Upper lobe of right lung (tissue), 1 donor: Measurements from ENCODE around the gene EIPR1. TPM values are rescaled to one million over a fixed set of nuclear protein-coding genes. Genes with fewer than 3 reads are reported as not detected.

Source experiments
- ATAC-seq: fragments of 200-7000 bp; cut with Tn5 transposase; one replicate; pipeline ENCODE4 v1.9.1; 2020; ENCODE audit warnings: mild to moderate bottlenecking, moderate library complexity
- DNase-seq: peaks from one replicate; pipeline ENCODE4 v3.0.0-alpha.2; 2020
- H3K27ac ChIP-seq: fragments of 200-600 bp; one replicate; pipeline ENCODE4 v1.8.0; 2022
- H3K27me3 ChIP-seq: fragments of 200-600 bp; one replicate; pipeline ENCODE4 v1.8.0; 2022; ENCODE audit warnings: mild to moderate bottlenecking
- H3K36me3 ChIP-seq: fragments of 200-600 bp; one replicate; pipeline ENCODE4 v1.8.0; 2022
- H3K4me1 ChIP-seq: fragments of 200-600 bp; one replicate; pipeline ENCODE4 v1.8.0; 2022
- H3K4me3 ChIP-seq: fragments of 200-600 bp; one replicate; pipeline ENCODE4 v1.8.0; 2022; ENCODE audit warnings: mild to moderate bottlenecking
- H3K9me3 ChIP-seq: fragments of 200-600 bp; one replicate; pipeline ENCODE4 v1.8.0; 2022
- CTCF ChIP-seq: fragments of 200-600 bp; IDR thresholded peaks from one replicate; pipeline ENCODE4 v1.8.0; 2022; ENCODE audit warnings: antibody characterized with exemption
- intact Hi-C: fragments of 100-400 bp; cut with DNase I; formaldehyde crosslinking; loops from one replicate; pipeline ENCODE4 v1.11.0; 2022
- total RNA-seq: library from RNA; stranded (reverse); fragmentation: NEBNext Ultra II Directional; extraction: Animal tissue kit (Norgen Biotek cat#: 25700); gene quantifications from one replicate; pipeline ENCODE4 v1.2.1, GENCODE V29; 2021
- donor health status: DM: no; HTN: yes; CAD: no; lungs with severe emphysema.

EIPR1 gene
- total RNA-seq, 1 donor from 2014 or later = 16.6 TPM

- ATAC-seq (peak; percentile 24), DNase-seq (no peak)
- Histone ChIP-seq H3K36me3 (no peaks in the 10 kb centered on the region), H3K27me3 (no peaks in the 10 kb centered on the region), H3K9me3 (no peaks in the 10 kb centered on the region), H3K4me3 (no peak overlapping the region), H3K4me1 (peaks cover 5% of the 10 kb centered on the region), H3K27ac (no peak overlapping the region)
- TF ChIP-seq CTCF = no peak
- intact Hi-C loops = no loop called here
Observed at GRCh38 chr2:3238951-3239841, 138.4 kb downstream of the EIPR1 start.

GRCh38 chr2:3236300-3237045 is 141.1 kb downstream of the EIPR1 start:
- Histone ChIP-seq H3K4me3 (no peak overlapping the region), H3K4me1 (no peaks in the 10 kb centered on the region), H3K27ac (no peak overlapping the region), H3K36me3 (no peaks in the 10 kb centered on the region), H3K27me3 (no peaks in the 10 kb centered on the region), H3K9me3 (no peaks in the 10 kb centered on the region)
- intact Hi-C loops = no loop called here
- ATAC-seq (no peak), DNase-seq (no peak)
- TF ChIP-seq CTCF = no peak

GRCh38 chr2:3233877-3234276 is 143.7 kb downstream of the EIPR1 start:
- ATAC-seq (no peak), DNase-seq (no peak)
- intact Hi-C loops = no loop called here
- Histone ChIP-seq H3K4me1 (no peaks in the 10 kb centered on the region), H3K9me3 (no peaks in the 10 kb centered on the region), H3K36me3 (no peaks in the 10 kb centered on the region), H3K4me3 (no peak overlapping the region), H3K27me3 (no peaks in the 10 kb centered on the region), H3K27ac (no peak overlapping the region)
- TF ChIP-seq CTCF = no peak

- Histone ChIP-seq H3K36me3 (no peaks in the 10 kb centered on the region), H3K9me3 (no peaks in the 10 kb centered on the region), H3K4me1 (no peaks in the 10 kb centered on the region), H3K4me3 (no peak overlapping the region), H3K27ac (no peak overlapping the region), H3K27me3 (no peaks in the 10 kb centered on the region)
- DNase-seq (no peak), ATAC-seq (no peak)
- no peak for TF ChIP-seq CTCF
- intact Hi-C loops = no loop called here
Observed at GRCh38 chr2:3229221-3229620, 148.4 kb downstream of the EIPR1 start.

- H3K4me3 ChIP-seq = no peak overlapping the region
- intact Hi-C loops = no loop called here
- no peaks in the 10 kb centered on the region for H3K4me1 ChIP-seq
- no peaks in the 10 kb centered on the region for H3K36me3 ChIP-seq
- H3K27me3 ChIP-seq = no peaks in the 10 kb centered on the region
- H3K27ac ChIP-seq = no peak overlapping the region
- no peak for TF ChIP-seq CTCF
- ATAC-seq (no peak), DNase-seq (no peak)
- no peaks in the 10 kb centered on the region for H3K9me3 ChIP-seq
Observed at GRCh38 chr2:3224681-3225080, 152.9 kb downstream of the EIPR1 start.
